HepG2 (cell line): ENCODE results near the gene TMEM204. TPM values are rescaled to one million over a fixed set of nuclear protein-coding genes. Genes with fewer than 3 reads are reported as not detected.

Experiments
- ATAC-seq: fragments of 200-7000 bp; cut with Tn5 transposase; 3 replicates; pipeline ENCODE4 v1.9.1; 2020; ENCODE audit warnings: mild to moderate bottlenecking, moderate library complexity
- BruUV-seq: library from RNA; stranded (reverse); fragments of 400-500 nt; replicated peaks from 2 replicates; lab custom pipeline; 2021; lab: Mats Ljungman, UMichigan
- CTCF ChIA-PET: fragments of 300-600 bp; formaldehyde crosslinking; extraction: SDS; loops from one replicate; lab custom pipeline; 2021; ENCODE audit warnings: low total read pairs, inconsistent platforms, low intra/inter-chr PET ratio; lab: Yijun Ruan, JAX
- POLR2A ChIA-PET: fragments of 350-600 bp; sonication (Branson Sonifier 250); formaldehyde crosslinking; loops from one replicate; lab custom pipeline; 2020; ENCODE audit warnings: antibody characterized with exemption, inconsistent platforms; lab: Yijun Ruan, JAX
- DNase-seq: peaks from one replicate; pipeline ENCODE4 v3.0.0-alpha.2; 2015; ENCODE audit warnings: low spot score
- FAIRE-seq: peaks from 3 replicates; lab custom pipeline; 2011; peaks lifted over from hg19 to GRCh38; lab: Jason Lieb, UNC
- H2AFZ ChIP-seq: one replicate; pipeline ENCODE4 v1.6.1; 2011; ENCODE audit warnings: low read length, inconsistent platforms
- H3K27ac ChIP-seq: fragments of 300-600 bp; 3 replicates; pipeline ENCODE4 v1.8.0; 2011; ENCODE audit warnings: mixed run types, mild to moderate bottlenecking, mixed read lengths, low read length, inconsistent platforms; ENCODE audit not compliant: insufficient read depth; ENCODE audit errors: extremely low read length
- H3K27me3 ChIP-seq, 2 experiments: fragments of 200-600 bp in 1 of 2; 2 replicates in 1 of 2; 3 replicates in 1 of 2; pipeline versions ENCODE4 v1.6.0 to v1.8.0; 2011; ENCODE audit warnings: low read length in 2 of 2, mild to moderate bottlenecking in 2 of 2, moderate library complexity in 2 of 2, inconsistent platforms in 1 of 2; ENCODE audit not compliant: insufficient read depth in 2 of 2, control insufficient read depth in 1 of 2
- H3K36me3 ChIP-seq, 2 experiments: fragments of 200-600 bp in 1 of 2; replicated peaks in 1 of 2; 2 replicates in 1 of 2; 3 replicates in 1 of 2; pipeline versions ENCODE4 v1.5.1 to v1.8.0; 2011; ENCODE audit warnings: low read length in 2 of 2, inconsistent platforms in 1 of 2; ENCODE audit not compliant: insufficient read depth in 2 of 2, control insufficient read depth in 1 of 2
- H3K4me1 ChIP-seq: 2 replicates; pipeline ENCODE4 v1.5.1; 2012; ENCODE audit warnings: low read length, inconsistent platforms; ENCODE audit not compliant: insufficient read depth
- H3K4me2 ChIP-seq: 2 replicates; pipeline ENCODE4 v1.6.0; 2011; ENCODE audit warnings: low read depth, low read length, inconsistent platforms
- H3K4me3 ChIP-seq, 3 experiments: fragments of 200-600 bp in 1 of 3; sonication (generic), shearing (Covaris generic) in 1 of 3; replicated peaks in 1 of 3; 2 replicates each; pipeline ENCODE4 v1.5.1; 2011 to 2016; ENCODE audit warnings: low read length in 3 of 3, inconsistent platforms in 2 of 3, low read depth in 2 of 3, mild to moderate bottlenecking in 2 of 3, control low read depth in 1 of 3, mixed read lengths in 1 of 3; ENCODE audit not compliant: insufficient read depth in 1 of 3
- H3K79me2 ChIP-seq: one replicate; pipeline ENCODE4 v1.6.1; 2011; ENCODE audit warnings: low read length, inconsistent platforms; ENCODE audit not compliant: insufficient read depth
- H3K9ac ChIP-seq: 2 replicates; pipeline ENCODE4 v1.6.0; 2011; ENCODE audit warnings: mild to moderate bottlenecking, low read depth, low read length, inconsistent platforms; ENCODE audit not compliant: insufficient read depth
- H3K9me3 ChIP-seq: 2 replicates; pipeline ENCODE4 v1.5.1; 2012; ENCODE audit warnings: mild to moderate bottlenecking, low read length
- H4K20me1 ChIP-seq: 2 replicates; pipeline ENCODE4 v1.6.0; 2011; ENCODE audit warnings: inconsistent platforms, mild to moderate bottlenecking, low read length, moderate library complexity; ENCODE audit not compliant: insufficient read depth
- DZIP1 ChIP-seq: sonication (generic); formaldehyde crosslinking; IDR thresholded peaks from 2 replicates; pipeline ENCODE4 v1.5.0; 2020; ENCODE audit warnings: mild to moderate bottlenecking, missing genetic modification reagents
- ELF4 ChIP-seq: sonication (generic); formaldehyde crosslinking; IDR thresholded peaks from 2 replicates; pipeline ENCODE4 v1.5.0; 2020; ENCODE audit warnings: missing genetic modification reagents, mild to moderate bottlenecking, moderate library complexity, borderline replicate concordance
- HDAC1 ChIP-seq: sonication (generic); formaldehyde crosslinking; IDR thresholded peaks from 2 replicates; pipeline ENCODE4 v1.5.1; 2020; ENCODE audit warnings: mild to moderate bottlenecking, missing genetic modification reagents
- PITX1 ChIP-seq: sonication (generic); formaldehyde crosslinking; IDR thresholded peaks from 2 replicates; pipeline ENCODE4 v1.5.1; 2020; ENCODE audit warnings: mild to moderate bottlenecking, missing genetic modification reagents
- STAT5B ChIP-seq: sonication (generic); formaldehyde crosslinking; IDR thresholded peaks from 2 replicates; pipeline ENCODE4 v1.4.0; 2020; ENCODE audit warnings: missing genetic modification reagents
- TBX3 ChIP-seq: fragments of 450-650 bp; IDR thresholded peaks from 2 replicates; pipeline ENCODE4 v1.6.1; 2017; ENCODE audit warnings: antibody characterized with exemption, mild to moderate bottlenecking, inconsistent platforms, borderline replicate concordance
- THAP8 ChIP-seq: sonication (generic); formaldehyde crosslinking; IDR thresholded peaks from 2 replicates; pipeline ENCODE4 v1.5.1; 2020; ENCODE audit warnings: missing genetic modification reagents, mild to moderate bottlenecking, borderline replicate concordance
- ZNF136 ChIP-seq: sonication (generic); formaldehyde crosslinking; IDR thresholded peaks from 2 replicates; pipeline ENCODE4 v1.8.1; 2022; ENCODE audit warnings: low read depth, mild to moderate bottlenecking, moderate library complexity, missing genetic modification reagents
- WGBS: methylation state at CpG from one replicate; pipeline ENCODE4 v1.1.6; 2017; ENCODE audit warnings: low lambda C conversion rate; 5-methylcytosine and 5-hydroxymethylcytosine counted together
- in situ Hi-C: cut with HindIII; loops from 2 replicates; pipeline ENCODE4 v1.10.0; 2017; ENCODE audit warnings: low pct_unique_long_range_greater_than_20kb; ENCODE audit not compliant: extremely low pct_ligation_motif_present
- intact Hi-C: fragments of 100-400 bp; cut with micrococcal nuclease; formaldehyde crosslinking; loops from one replicate; pipeline ENCODE4 v1.10.0; 2022; ENCODE audit not compliant: unreplicated experiment
- polyA plus RNA-seq, 8 experiments: library from polyadenylated mRNA; depleted of rRNA in 3 of 8; stranded (reverse) in 7 of 8; unstranded in 1 of 8; fragments of >200 nt; fragmentation: Illumina TruSeq in 4 of 8; extraction: Trizol in 4 of 8; gene quantifications; 2 replicates each; pipeline versions ENCODE4 v1.2.1 to v1.2.3, GENCODE V29; 2011 to 2016; ENCODE audit warnings: low read depth in 4 of 8, missing spikeins in 1 of 8, mixed read lengths in 1 of 8; ENCODE audit not compliant: insufficient read depth in 1 of 8
- total RNA-seq, 5 experiments: library from RNA; depleted of rRNA; stranded (reverse); fragments of >200 nt; fragmentation: Illumina TruSeq; extraction: Trizol; gene quantifications; 2 replicates each; pipeline ENCODE4 v1.2.3, GENCODE V29; 2016; ENCODE audit warnings: low read depth in 1 of 5
- TF ChIP-seq, protein P1 (sequence below), 2 experiments: sonication (generic) in 1 of 2; formaldehyde crosslinking in 1 of 2; IDR thresholded peaks; 2 replicates each; pipeline versions ENCODE4 v1.6.1 to v1.9.0; 2014 to 2022; ENCODE audit warnings: antibody characterized with exemption in 1 of 2, borderline replicate concordance in 1 of 2, inconsistent platforms in 1 of 2, low read depth in 1 of 2, missing genetic modification reagents in 1 of 2

The TMEM204 gene
- total and polyA plus RNA-seq, 2 of the 13 experiments (the other 11 are each of a cell fraction or from before 2014, with no cell fraction given), result not detected

- in situ Hi-C loops, result no loop called here
- H3K36me3 ChIP-seq, result no peaks in the 10 kb centered on the region; a peak in 1 of 5 replicates
- DNase-seq (no peak), ATAC-seq (no peak), FAIRE-seq (no peak)
- no peaks in the 10 kb centered on the region for H4K20me1 ChIP-seq
- no peak overlapping the region for H2AFZ ChIP-seq
- CTCF ChIA-PET, result no interaction called here
- H3K79me2 ChIP-seq, result no peaks in the 10 kb centered on the region
- H3K4me1 ChIP-seq, result peaks cover 24% of the 10 kb centered on the region
- no peak overlapping the region for H3K27ac ChIP-seq
- intact Hi-C loops, result no loop called here
- no peak overlapping the region for H3K9ac ChIP-seq
- TF ChIP-seq DZIP1 (CRISPR knock-in tag), result no peak
- no peak for TF ChIP-seq STAT5B (CRISPR knock-in tag)
- no peak for TF ChIP-seq ELF4 (CRISPR knock-in tag)
- TF ChIP-seq, protein P1, sequence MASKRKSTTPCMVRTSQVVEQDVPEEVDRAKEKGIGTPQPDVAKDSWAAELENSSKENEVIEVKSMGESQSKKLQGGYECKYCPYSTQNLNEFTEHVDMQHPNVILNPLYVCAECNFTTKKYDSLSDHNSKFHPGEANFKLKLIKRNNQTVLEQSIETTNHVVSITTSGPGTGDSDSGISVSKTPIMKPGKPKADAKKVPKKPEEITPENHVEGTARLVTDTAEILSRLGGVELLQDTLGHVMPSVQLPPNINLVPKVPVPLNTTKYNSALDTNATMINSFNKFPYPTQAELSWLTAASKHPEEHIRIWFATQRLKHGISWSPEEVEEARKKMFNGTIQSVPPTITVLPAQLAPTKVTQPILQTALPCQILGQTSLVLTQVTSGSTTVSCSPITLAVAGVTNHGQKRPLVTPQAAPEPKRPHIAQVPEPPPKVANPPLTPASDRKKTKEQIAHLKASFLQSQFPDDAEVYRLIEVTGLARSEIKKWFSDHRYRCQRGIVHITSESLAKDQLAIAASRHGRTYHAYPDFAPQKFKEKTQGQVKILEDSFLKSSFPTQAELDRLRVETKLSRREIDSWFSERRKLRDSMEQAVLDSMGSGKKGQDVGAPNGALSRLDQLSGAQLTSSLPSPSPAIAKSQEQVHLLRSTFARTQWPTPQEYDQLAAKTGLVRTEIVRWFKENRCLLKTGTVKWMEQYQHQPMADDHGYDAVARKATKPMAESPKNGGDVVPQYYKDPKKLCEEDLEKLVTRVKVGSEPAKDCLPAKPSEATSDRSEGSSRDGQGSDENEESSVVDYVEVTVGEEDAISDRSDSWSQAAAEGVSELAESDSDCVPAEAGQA (IDR thresholded peaks at IDR 0.05; ENCODE audit: low read depth), result no peak
- TF ChIP-seq, protein P1 (CRISPR knock-in tag; IDR thresholded peaks at IDR 0.05; ENCODE audit: borderline replicate concordance), result no peak
- no peak for TF ChIP-seq THAP8 (CRISPR knock-in tag)
- TF ChIP-seq TBX3, result no peak
- no peak for TF ChIP-seq HDAC1
- TF ChIP-seq ZNF136 (CRISPR knock-in tag), result no peak
- TF ChIP-seq PITX1, result no peak
- 95% methylated on average over 21 of the region's 41 CpGs for WGBS
- POLR2A ChIA-PET, result no interaction called here
- no peak overlapping the region for H3K4me3 ChIP-seq
- no TSS peak for BruUV-seq
- no peaks in the 10 kb centered on the region for H3K9me3 ChIP-seq
- no peaks in the 10 kb centered on the region for H3K27me3 ChIP-seq
- H3K4me2 ChIP-seq, result no peak overlapping the region
These were observed 8.1 kb downstream of the TMEM204 start for GRCh38 chr16:1541293-1542165.
